HTERT RPE-1 (cell line): Measurements from ENCODE around the gene PIM1.

ENCODE experiments used
- in situ Hi-C: fragments of 300-500 bp; cut with MboI; formaldehyde crosslinking; loops from 4 replicates; pipeline ENCODE4 v1.14.3; 2020; ENCODE audit warnings: low sequenced_read_pairs

Gene PIM1

DNA sequence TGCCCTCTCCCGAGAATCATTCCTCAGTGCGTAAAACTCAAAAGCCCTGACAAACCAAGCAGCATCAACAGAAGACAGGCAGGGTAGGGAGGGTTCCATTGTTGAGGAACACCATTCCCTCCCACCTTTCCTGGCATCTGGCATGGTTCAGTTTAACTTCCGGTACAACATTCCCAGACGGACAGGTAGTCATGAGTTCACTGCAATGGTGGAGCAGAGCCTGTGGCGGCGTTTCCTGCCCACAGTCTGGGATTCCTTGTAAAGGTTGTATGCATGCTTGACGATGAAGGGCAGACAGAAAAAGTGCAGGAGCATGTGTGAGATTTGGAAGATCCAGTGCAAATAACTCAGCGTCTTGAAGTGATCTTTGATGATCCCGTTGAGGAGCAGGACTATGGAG lies 42.3 kb downstream of the PIM1 start:
- in situ Hi-C loops = no loop called here

DNA sequence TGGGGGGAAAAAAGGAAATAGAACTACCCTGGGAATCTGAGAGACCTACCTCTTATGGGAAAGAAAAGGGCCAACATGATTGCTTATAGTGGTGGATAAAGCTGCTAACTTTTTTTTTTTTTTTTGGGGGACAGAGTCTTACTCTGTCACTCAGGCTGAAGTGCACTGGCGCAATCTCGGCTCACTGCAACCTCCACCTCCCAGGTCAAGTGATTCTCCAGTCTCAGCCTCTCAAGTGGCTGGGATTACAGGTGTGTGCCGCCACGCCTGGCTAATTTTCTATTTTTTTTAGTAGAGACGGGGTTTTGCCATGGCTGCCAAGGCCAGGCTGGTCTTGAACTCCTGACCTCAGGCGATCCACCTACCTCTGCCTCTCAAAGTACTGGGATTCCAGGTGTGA lies 48.1 kb downstream of the PIM1 start:
- in situ Hi-C loops = no loop called here

DNA sequence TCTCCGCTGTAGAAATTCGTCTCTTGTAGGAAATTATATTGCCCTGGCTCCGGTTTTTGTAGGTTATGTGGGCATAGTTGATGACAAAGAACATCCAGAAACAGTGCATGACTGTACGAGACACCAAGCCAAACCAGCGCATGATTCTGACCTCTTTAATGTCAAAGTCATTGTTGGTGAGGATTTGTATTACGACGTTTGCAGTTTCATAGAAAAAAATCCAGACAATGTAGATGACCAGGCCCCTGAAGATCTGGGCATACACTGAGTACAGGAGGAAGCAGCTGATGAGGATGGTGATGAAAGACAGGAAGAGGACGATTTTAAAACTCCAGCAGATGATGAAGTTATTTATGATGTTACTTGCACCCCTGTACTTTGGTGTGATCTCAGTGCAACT lies 48.6 kb downstream of the PIM1 start:
- in situ Hi-C loops = no loop called here

DNA sequence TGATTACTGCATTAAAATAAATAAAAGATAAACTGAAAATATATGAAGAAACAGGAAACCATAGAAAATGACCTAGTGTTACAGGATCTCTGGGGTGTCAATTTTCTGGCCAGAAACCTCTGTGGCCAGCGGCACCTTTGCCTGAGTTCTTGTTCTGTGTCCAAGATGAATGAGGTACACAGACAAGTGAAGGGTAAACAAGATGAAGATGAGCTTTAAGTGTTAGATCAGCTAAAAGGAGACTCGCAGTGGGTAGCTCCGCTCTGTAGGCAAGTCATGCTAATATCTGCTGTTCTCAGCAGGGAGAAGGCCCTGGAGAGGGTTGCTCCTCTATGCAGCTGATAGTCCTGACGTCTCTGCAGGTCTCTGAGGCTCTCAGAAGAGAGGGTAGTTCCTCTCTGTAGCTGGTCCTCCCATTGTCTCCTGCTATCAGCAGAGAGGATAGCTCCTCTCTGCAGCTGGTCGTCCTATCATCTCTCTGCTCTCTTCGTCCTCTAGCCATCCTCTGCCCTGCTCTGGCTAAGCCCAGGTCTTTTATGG lies 51.7 kb downstream of the PIM1 start:
- in situ Hi-C loops = no loop called here

DNA sequence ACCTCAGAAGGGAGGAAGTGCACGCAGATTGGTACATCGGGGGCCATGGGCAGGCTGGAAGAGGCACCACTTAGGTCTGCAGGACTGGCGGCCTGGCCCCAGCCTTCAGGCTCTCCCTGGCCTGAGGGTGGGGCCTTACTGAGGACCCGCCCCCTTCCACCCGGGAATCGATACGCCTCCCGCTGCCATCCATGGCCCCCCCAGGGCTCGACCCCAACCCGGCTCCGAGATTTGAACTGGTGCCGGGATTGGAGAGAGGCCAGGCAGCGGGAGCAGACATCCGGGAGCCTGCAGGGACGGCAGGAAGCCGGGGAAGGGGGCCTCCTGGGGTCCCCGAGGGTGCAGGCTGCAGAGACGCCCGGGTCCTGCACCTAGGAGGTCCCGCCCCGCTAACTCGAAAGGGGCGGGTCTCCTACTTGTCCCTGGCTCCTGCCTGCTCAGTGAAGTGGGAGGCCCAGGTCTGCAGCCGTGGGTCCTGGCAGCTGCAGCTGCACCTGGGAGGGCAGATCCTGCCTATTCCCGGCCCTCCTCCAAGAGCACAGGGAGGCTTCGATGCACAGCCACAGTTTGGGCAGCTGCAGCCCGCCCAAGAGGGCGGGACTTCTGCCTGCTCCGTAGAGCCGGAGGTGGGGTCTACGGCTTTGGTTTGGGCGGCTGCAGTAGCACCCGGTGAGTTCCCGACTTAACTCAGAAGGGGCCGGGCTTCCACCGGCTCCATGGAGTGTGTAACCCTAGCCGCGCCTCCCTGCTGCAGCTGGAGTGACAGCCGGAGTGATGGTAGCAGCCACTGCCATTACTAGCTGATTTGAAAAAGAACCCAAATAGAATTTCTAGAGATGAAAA lies 52.4 kb downstream of the PIM1 start:
- in situ Hi-C loops = no loop called here

DNA sequence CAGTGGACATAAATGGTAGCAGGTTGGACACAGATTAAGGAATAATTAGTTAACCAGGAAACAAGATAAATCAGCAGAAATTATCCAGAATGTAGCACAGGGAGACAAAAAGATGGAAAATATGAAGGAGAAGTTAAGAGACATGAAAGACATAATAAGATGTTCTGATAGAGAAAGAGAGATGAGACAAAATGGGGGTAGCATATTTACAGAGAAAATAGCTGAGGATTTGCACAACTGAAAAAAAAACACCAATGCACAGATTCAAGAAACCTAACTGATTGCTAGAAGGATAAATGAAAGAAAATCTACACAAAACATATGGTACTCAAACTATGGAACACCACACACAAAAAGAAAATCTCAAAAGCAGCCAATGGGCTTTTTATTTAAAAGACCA lies 53.0 kb downstream of the PIM1 start:
- in situ Hi-C loops = no loop called here
